Natural killer cell (primary cell): ENCODE measurements around the gene KRI1. TPM values are rescaled to one million over a fixed set of nuclear protein-coding genes. Genes with fewer than 3 reads are reported as not detected.

Experiments
- ATAC-seq, 3 donors: fragments of 150-1000 bp in 2 of 3; fragments of 200-7000 bp in 1 of 3; cut with Tn5 transposase; 1 replicate in 1 of 3; 2 replicates in 2 of 3; pipeline ENCODE4 v1.10.0; 2021; ENCODE audit warnings: mild to moderate bottlenecking in 2 of 3, moderate library complexity in 2 of 3
- DNase-seq, 2 donors: peaks; one replicate each; pipeline versions ENCODE4 v3.0.0 to v3.0.0-alpha.2; 2013 to 2021; ENCODE audit warnings: mixed read lengths in 1 of 2
- H3K27ac ChIP-seq: one replicate; pipeline ENCODE4 v1.5.1; 2013; ENCODE audit warnings: mild to moderate bottlenecking, low read length
- H3K27me3 ChIP-seq: one replicate; pipeline ENCODE4 v1.6.1; 2013; ENCODE audit warnings: low read length; ENCODE audit not compliant: control insufficient read depth, insufficient read depth
- H3K36me3 ChIP-seq: one replicate; pipeline ENCODE4 v1.6.1; 2013; ENCODE audit warnings: low read length; ENCODE audit not compliant: control insufficient read depth, insufficient read depth
- H3K4me1 ChIP-seq: one replicate; pipeline ENCODE4 v1.6.1; 2013; ENCODE audit warnings: low read length; ENCODE audit not compliant: control insufficient read depth, insufficient read depth
- H3K4me3 ChIP-seq: one replicate; pipeline ENCODE4 v1.5.1; 2013; ENCODE audit warnings: low read length
- H3K9me3 ChIP-seq: one replicate; pipeline ENCODE4 v1.6.1; 2013; ENCODE audit warnings: low read length; ENCODE audit not compliant: control insufficient read depth, insufficient read depth
- H3K27ac Mint-ChIP-seq, 2 donors: one replicate each; pipeline ENCODE4 v1.8.0; 2022; ENCODE audit warnings: mild to moderate bottlenecking in 2 of 2, mixed read lengths in 2 of 2, moderate library complexity in 1 of 2
- H3K27me3 Mint-ChIP-seq, 2 donors: one replicate each; pipeline ENCODE4 v1.8.0; 2022; ENCODE audit warnings: low read depth in 2 of 2, mixed read lengths in 2 of 2
- H3K36me3 Mint-ChIP-seq: one replicate; pipeline ENCODE4 v1.8.0; 2022; ENCODE audit warnings: mixed read lengths
- H3K4me1 Mint-ChIP-seq, 2 donors: one replicate each; pipeline ENCODE4 v1.8.0; 2022; ENCODE audit warnings: mixed read lengths in 2 of 2
- H3K4me3 Mint-ChIP-seq: one replicate; pipeline ENCODE4 v1.8.0; 2022; ENCODE audit warnings: mild to moderate bottlenecking, moderate library complexity, mixed read lengths
- H3K9me3 Mint-ChIP-seq, 2 donors: one replicate each; pipeline ENCODE4 v1.8.0; 2022; ENCODE audit warnings: mixed read lengths in 2 of 2
- WGBS: methylation state at CpG from one replicate; pipeline ENCODE4 v1.1.7; 2013; ENCODE audit warnings: missing lambda C conversion rate; ENCODE audit not compliant: insufficient coverage; 5-methylcytosine and 5-hydroxymethylcytosine counted together
- intact Hi-C: fragments of 100-400 bp; cut with micrococcal nuclease; formaldehyde crosslinking; loops from one replicate; pipeline ENCODE4 v1.14.2; 2022
- total RNA-seq, 4 donors: library from RNA; stranded (reverse); fragments of 120-200 nt in 1 of 4; gene quantifications; one replicate each; pipeline versions ENCODE4 v1.2.3 to v1.2.4, GENCODE V29; 2013 to 2022
- TF ChIP-seq, protein P1 (sequence below): fragments of 200-600 bp; IDR thresholded peaks from one replicate; pipeline ENCODE4 v1.8.0; 2022; ENCODE audit warnings: antibody characterized with exemption

Gene KRI1
- total RNA-seq, 3 donors from 2014 or later (not counting 1 experiment from before 2014, with no cell fraction given): 36.6 to 53.0 (median 49.5) TPM

DNA sequence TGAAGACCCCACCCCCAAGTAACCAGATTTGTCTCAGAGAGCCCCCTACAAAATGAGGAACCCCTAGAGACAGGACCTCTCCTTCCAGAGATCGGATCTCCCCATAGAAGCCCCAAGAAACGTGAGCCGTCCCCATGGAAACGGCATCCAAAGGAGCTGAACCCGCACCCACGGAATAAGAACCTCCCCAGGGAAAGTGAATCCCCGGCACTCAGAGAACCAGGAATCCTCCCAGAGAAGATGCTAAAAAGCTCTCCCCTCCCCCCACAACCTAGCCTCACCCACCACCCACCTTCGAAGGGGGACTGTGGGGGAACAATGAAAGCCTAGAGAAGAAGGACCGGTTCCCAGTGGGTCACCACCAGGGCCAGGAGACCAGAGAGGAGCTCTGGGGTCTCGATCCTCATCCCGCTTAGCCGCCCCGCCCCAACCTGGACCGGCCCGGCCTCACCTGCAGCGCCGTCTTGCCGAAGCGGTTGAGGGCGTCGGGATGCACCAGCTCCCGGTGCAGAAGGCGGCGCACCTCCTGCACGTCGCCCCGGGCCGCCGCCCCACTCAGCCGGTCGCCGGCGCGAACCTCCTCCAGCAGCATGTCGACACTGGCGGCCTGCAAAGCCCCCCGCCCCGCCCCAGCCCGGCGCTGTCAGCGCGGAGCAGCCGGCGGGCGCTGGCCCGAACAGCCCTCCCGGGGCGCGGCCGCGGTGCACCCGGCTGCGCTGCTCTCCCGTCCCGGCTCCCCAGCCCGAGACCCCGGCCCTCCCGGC lies 2.4 kb upstream of the KRI1 start:
- H3K27ac Mint-ChIP-seq: peak overlapping the region; percentile 93 to 100
- Histone ChIP-seq H3K4me1 (peaks cover 48% of the 10 kb centered on the region), H3K4me3 (peak overlapping the region; percentile 99), H3K9me3 (no peaks in the 10 kb centered on the region), H3K36me3 (peaks cover 5% of the 10 kb centered on the region), H3K27me3 (no peaks in the 10 kb centered on the region), H3K27ac (peak overlapping the region; percentile 93)
- intact Hi-C loops: loop anchor here (5.0 kb wide), 2 partner anchors 84 to 136 kb away; partner anchors contain the start of gene ILF3
- TF ChIP-seq, protein P1, sequence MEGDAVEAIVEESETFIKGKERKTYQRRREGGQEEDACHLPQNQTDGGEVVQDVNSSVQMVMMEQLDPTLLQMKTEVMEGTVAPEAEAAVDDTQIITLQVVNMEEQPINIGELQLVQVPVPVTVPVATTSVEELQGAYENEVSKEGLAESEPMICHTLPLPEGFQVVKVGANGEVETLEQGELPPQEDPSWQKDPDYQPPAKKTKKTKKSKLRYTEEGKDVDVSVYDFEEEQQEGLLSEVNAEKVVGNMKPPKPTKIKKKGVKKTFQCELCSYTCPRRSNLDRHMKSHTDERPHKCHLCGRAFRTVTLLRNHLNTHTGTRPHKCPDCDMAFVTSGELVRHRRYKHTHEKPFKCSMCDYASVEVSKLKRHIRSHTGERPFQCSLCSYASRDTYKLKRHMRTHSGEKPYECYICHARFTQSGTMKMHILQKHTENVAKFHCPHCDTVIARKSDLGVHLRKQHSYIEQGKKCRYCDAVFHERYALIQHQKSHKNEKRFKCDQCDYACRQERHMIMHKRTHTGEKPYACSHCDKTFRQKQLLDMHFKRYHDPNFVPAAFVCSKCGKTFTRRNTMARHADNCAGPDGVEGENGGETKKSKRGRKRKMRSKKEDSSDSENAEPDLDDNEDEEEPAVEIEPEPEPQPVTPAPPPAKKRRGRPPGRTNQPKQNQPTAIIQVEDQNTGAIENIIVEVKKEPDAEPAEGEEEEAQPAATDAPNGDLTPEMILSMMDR: no peak
- H3K9me3 Mint-ChIP-seq: no peaks in the 10 kb centered on the region
- H3K4me1 Mint-ChIP-seq: peaks cover 53 to 60% of the 10 kb centered on the region in 2 donors
- DNase-seq (peak in 1 of 2 donors; percentile 80), ATAC-seq (peak; percentile 6 to 10 (median 7))
- no peaks in the 10 kb centered on the region for H3K36me3 Mint-ChIP-seq
- H3K4me3 Mint-ChIP-seq: peak overlapping the region; percentile 96
- under 1% methylated on average over 58 of the region's 58 CpGs for WGBS
- H3K27me3 Mint-ChIP-seq: no peaks in the 10 kb centered on the region

DNA sequence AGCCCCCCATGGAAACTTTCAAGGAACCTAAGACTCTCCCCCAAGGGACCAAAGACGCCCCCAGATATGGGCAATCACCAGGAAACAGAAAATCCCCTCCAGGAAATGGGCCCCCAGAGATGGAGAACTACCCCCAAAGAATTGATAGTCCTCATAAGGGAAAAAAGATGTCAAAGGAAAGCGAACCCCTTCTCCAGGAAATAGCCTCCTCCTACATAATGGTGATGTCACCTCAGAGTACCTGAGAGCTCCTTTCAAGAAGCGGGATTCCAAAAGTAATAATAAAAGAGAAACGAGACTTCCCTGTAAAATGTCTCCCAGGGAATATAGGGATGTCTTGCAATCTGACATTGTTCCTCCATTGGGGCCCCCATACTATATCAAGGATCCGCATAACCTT lies 1.8 kb upstream of the KRI1 start:
- H3K9me3 ChIP-seq: no peaks in the 10 kb centered on the region
- peak overlapping the region; percentile 93 for H3K27ac ChIP-seq
- H3K36me3 Mint-ChIP-seq: no peaks in the 10 kb centered on the region
- ATAC-seq (no peak), DNase-seq (peak in 1 of 2 donors; percentile 53)
- peak overlapping the region; percentile 96 for H3K4me3 Mint-ChIP-seq
- WGBS: 4% methylated on average over 2 of the region's 5 CpGs
- peaks cover 48% of the 10 kb centered on the region for H3K4me1 ChIP-seq
- H3K27ac Mint-ChIP-seq: peak overlapping the region; percentile 93 to 100
- peaks cover 53 to 60% of the 10 kb centered on the region in 2 donors for H3K4me1 Mint-ChIP-seq
- H3K27me3 Mint-ChIP-seq: no peaks in the 10 kb centered on the region
- H3K27me3 ChIP-seq: no peaks in the 10 kb centered on the region
- H3K9me3 Mint-ChIP-seq: no peaks in the 10 kb centered on the region
- peaks cover 6% of the 10 kb centered on the region for H3K36me3 ChIP-seq
- intact Hi-C loops: loop anchor here (2.0 to 5.0 kb wide), 6 partner anchors 35 to 229 kb away; partner anchors contain the start of genes ILF3 and KEAP1
- TF ChIP-seq, protein P1: no peak
- H3K4me3 ChIP-seq: peak overlapping the region; percentile 99

DNA sequence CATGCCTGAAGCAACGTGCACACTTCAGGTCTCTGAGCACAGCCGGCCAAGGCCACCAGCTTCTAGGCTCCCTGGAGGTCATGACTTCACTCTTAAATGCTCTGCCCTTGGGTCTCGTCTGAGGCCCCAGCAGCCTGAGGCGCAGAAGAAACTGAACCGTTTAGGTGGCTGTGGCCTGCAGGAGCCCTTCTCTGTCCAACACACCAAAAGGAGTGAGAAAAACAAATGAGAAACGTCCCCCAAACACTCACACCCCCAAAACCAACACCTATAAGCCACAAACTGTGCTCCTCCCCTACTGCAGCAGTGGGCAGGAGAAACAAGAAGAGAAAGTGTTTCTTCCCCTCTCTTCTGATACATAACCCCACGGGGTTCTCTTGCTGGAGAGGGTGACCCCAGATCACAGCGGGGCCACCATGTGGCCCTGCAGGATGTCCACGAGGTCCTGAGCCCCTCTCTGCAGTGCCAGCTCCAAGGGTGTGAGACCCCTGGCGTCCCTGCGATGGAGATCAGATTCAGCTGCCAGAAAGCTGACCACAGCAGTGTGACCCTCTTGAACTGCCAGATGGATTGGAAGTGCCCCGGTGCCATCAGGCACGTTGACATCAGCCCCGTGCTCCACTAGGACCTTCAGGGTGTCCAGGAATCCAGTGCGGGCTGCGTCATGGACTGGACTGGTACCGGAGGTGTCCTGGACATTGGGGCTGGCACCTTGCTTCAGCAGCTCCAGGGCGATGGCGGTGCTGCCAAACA lies 1.0 kb upstream of the KRI1 start:
- Mint-ChIP-seq H3K9me3 (no peaks in the 10 kb centered on the region), H3K27me3 (no peaks in the 10 kb centered on the region), H3K36me3 (no peaks in the 10 kb centered on the region), H3K4me3 (peak overlapping the region; percentile 96), H3K4me1 (peaks cover 47 to 53% of the 10 kb centered on the region in 2 donors), H3K27ac (peak overlapping the region; percentile 93 to 100)
- Histone ChIP-seq H3K4me1 (peaks cover 40% of the 10 kb centered on the region), H3K27ac (peak overlapping the region; percentile 93), H3K9me3 (no peaks in the 10 kb centered on the region), H3K27me3 (no peaks in the 10 kb centered on the region), H3K36me3 (peaks cover 9% of the 10 kb centered on the region), H3K4me3 (peak overlapping the region; percentile 99)
- DNase-seq: peak; percentile 75 to 86
- TF ChIP-seq, protein P1: no peak
- intact Hi-C loops: loop anchor here (1.0 to 5.0 kb wide), 9 partner anchors 14 to 230 kb away; partner anchors contain the start of genes ILF3 and KEAP1
- WGBS: 14% methylated on average over 19 of the region's 19 CpGs
- peak; percentile 31 to 51 (median 38) for ATAC-seq
